HCT116 (cell line): ENCODE measurements around the gene LY6G6D. TPM values are rescaled to one million over a fixed set of nuclear protein-coding genes. Genes with fewer than 3 reads are reported as not detected.

ENCODE experiments used
- ATAC-seq: fragments of 200-7000 bp; cut with Tn5 transposase; 2 replicates; pipeline ENCODE4 v1.9.1; 2020; ENCODE audit warnings: mild to moderate bottlenecking, moderate library complexity
- BruUV-seq: library from RNA; stranded (reverse); fragments of 400-500 nt; replicated peaks from 2 replicates; lab custom pipeline; 2021; lab: Mats Ljungman, UMichigan
- CTCF ChIA-PET: fragments of 300-600 bp; sonication (Branson Sonifier 250); formaldehyde crosslinking; loops from one replicate; lab custom pipeline; 2021; ENCODE audit warnings: antibody characterized with exemption; lab: Charles Lee
- POLR2A ChIA-PET: fragments of 300-600, 350-600 bp; sonication (Branson Sonifier 250); formaldehyde crosslinking; loops from one replicate; lab custom pipeline; 2021; ENCODE audit warnings: antibody characterized with exemption; lab: Charles Lee
- RAD21 ChIA-PET, 2 experiments: fragments of 300-600 bp; sonication (Branson Sonifier 250); formaldehyde crosslinking; loops; one replicate each; lab custom pipeline; 2023; ENCODE audit warnings: low total read pairs in 2 of 2; ENCODE audit not compliant: uncharacterized antibody in 2 of 2, unreplicated experiment in 2 of 2, low non-redundant PET in 1 of 2; lab: Charles Lee
- DNase-seq: peaks from one replicate; pipeline ENCODE4 v3.0.0-alpha.2; 2010; ENCODE audit warnings: low read depth, low spot score
- H2AFZ ChIP-seq: fragments of 200-600 bp; shearing (Covaris generic), sonication (generic); 2 replicates; pipeline ENCODE4 v1.6.1; 2017; ENCODE audit warnings: low read depth, mixed run types, mixed read lengths, antibody characterized with exemption, low read length; ENCODE audit not compliant: poor library complexity, severe bottlenecking
- H3K27ac ChIP-seq: 2 replicates; pipeline ENCODE4 v1.5.1; 2012; ENCODE audit warnings: low read depth, low read length
- H3K27me3 ChIP-seq: fragments of 200-600 bp; sonication (generic); 2 replicates; pipeline ENCODE4 v1.6.1; 2016; ENCODE audit warnings: mixed run types, low read length, mixed read lengths; ENCODE audit not compliant: insufficient read depth
- H3K36me3 ChIP-seq, 2 experiments: fragments of 200-500 bp in 1 of 2; fragments of 200-600 bp in 1 of 2; sonication (Bioruptor generic) in 1 of 2; sonication (generic) in 1 of 2; 2 replicates each; pipeline versions ENCODE4 v1.5.1 to v1.6.1; 2014 to 2016; ENCODE audit warnings: low read length in 2 of 2, inconsistent platforms in 1 of 2, mixed read lengths in 1 of 2, mixed run types in 1 of 2; ENCODE audit not compliant: insufficient read depth in 2 of 2, control insufficient read depth in 1 of 2
- H3K4me1 ChIP-seq, 2 experiments: fragments of 200-600 bp in 1 of 2; sonication (generic) in 1 of 2; 2 replicates each; pipeline versions ENCODE4 v1.5.1 to v1.6.1; 2012 to 2017; ENCODE audit warnings: low read length in 2 of 2, inconsistent platforms in 1 of 2, mild to moderate bottlenecking in 1 of 2, mixed read lengths in 1 of 2, mixed run types in 1 of 2, moderate library complexity in 1 of 2; ENCODE audit not compliant: insufficient read depth in 2 of 2, control insufficient read depth in 1 of 2
- H3K4me2 ChIP-seq: fragments of 200-600 bp; sonication (generic); 2 replicates; pipeline ENCODE4 v1.6.1; 2017; ENCODE audit warnings: mixed run types, low read length, mixed read lengths
- H3K4me3 ChIP-seq, 2 experiments: fragments of 200-600 bp in 1 of 2; sonication (generic) in 1 of 2; replicated peaks in 1 of 2; 2 replicates each; pipeline ENCODE4 v1.5.1; 2011 to 2016; ENCODE audit warnings: low read length in 2 of 2, control low read depth in 1 of 2, low read depth in 1 of 2, mild to moderate bottlenecking in 1 of 2, mixed read lengths in 1 of 2, mixed run types in 1 of 2
- H3K79me2 ChIP-seq: fragments of 200-600 bp; sonication (generic); 2 replicates; pipeline ENCODE4 v1.6.1; 2017; ENCODE audit warnings: mild to moderate bottlenecking, mixed run types, low read length, moderate library complexity, mixed read lengths; ENCODE audit not compliant: insufficient read depth
- H3K9ac ChIP-seq: fragments of 200-600 bp; sonication (generic); 2 replicates; pipeline ENCODE4 v1.6.1; 2016; ENCODE audit warnings: low read length, mixed read lengths
- H3K9me2 ChIP-seq: fragments of 200-600 bp; sonication (generic), shearing (Covaris generic); 2 replicates; pipeline ENCODE4 v1.6.1; 2017; ENCODE audit warnings: mixed run types, mild to moderate bottlenecking, moderate library complexity; ENCODE audit not compliant: insufficient read depth
- H3K9me3 ChIP-seq, 2 experiments: fragments of 200-500 bp in 1 of 2; fragments of 200-600 bp in 1 of 2; sonication (Bioruptor generic) in 1 of 2; sonication (generic) in 1 of 2; 2 replicates each; pipeline ENCODE4 v1.6.1; 2014 to 2017; ENCODE audit warnings: low read length in 2 of 2, mixed read lengths in 2 of 2, inconsistent platforms in 1 of 2, low read depth in 1 of 2, mild to moderate bottlenecking in 1 of 2, mixed run types in 1 of 2, moderate library complexity in 1 of 2; ENCODE audit not compliant: control insufficient read depth in 1 of 2, insufficient read depth in 1 of 2
- H4K20me1 ChIP-seq: fragments of 200-600 bp; sonication (generic), shearing (Covaris generic); 2 replicates; pipeline ENCODE4 v1.6.1; 2017; ENCODE audit warnings: mixed run types, mild to moderate bottlenecking, moderate library complexity; ENCODE audit not compliant: insufficient read depth
- CTCF ChIP-seq, 3 experiments: fragments of 200-600 bp in 1 of 3; sonication (generic) in 1 of 3; IDR thresholded peaks in 2 of 3; conservative IDR thresholded peaks in 1 of 3; 2 replicates each; pipeline ENCODE4 v1.5.1; 2012 to 2017; ENCODE audit warnings: low read depth in 2 of 3, low read length in 2 of 3, antibody characterized with exemption in 1 of 3, borderline replicate concordance in 1 of 3, control low read depth in 1 of 3, mild to moderate bottlenecking in 1 of 3, mixed read lengths in 1 of 3, mixed run types in 1 of 3, moderate library complexity in 1 of 3; ENCODE audit not compliant: insufficient read depth in 1 of 3
- EZH2 ChIP-seq: fragments of 200-600 bp; sonication (generic); IDR thresholded peaks from 2 replicates; pipeline ENCODE4 v1.6.1; 2017; ENCODE audit warnings: antibody characterized with exemption, mixed run types
- EZH2phosphoT487 ChIP-seq: fragments of 200-600 bp; IDR thresholded peaks from 2 replicates; pipeline ENCODE4 v1.6.1; 2018; ENCODE audit warnings: antibody characterized with exemption, borderline replicate concordance
- FOSL1 ChIP-seq: IDR thresholded peaks from 2 replicates; pipeline ENCODE4 v1.6.1; 2012; ENCODE audit warnings: low read depth
- POLR2A ChIP-seq: IDR thresholded peaks from 2 replicates; pipeline ENCODE4 v1.7.0; 2011; ENCODE audit warnings: borderline replicate concordance; ENCODE audit not compliant: insufficient read depth, insufficient read length; ENCODE audit errors: extremely low read depth
- intact Hi-C: fragments of 100-400 bp; cut with micrococcal nuclease; formaldehyde crosslinking; loops from 2 replicates; pipeline ENCODE4 v1.10.0; 2022
- total RNA-seq: library from RNA; stranded (reverse); gene quantifications from one replicate; pipeline ENCODE4 v1.2.1, GENCODE V29; 2021; ENCODE audit not compliant: unreplicated experiment
- TF ChIP-seq, protein P1 (sequence below): IDR thresholded peaks from 2 replicates; pipeline ENCODE4 v1.6.1; 2012

The LY6G6D gene
- total RNA-seq, 1 experiment from 2014 or later = not detected

GRCh38 chr6:31749301-31750036, 34.3 kb downstream of the LY6G6D start:
- H4K20me1 ChIP-seq = no peaks in the 10 kb centered on the region
- CTCF ChIA-PET = no interaction called here
- no peaks in the 10 kb centered on the region for H3K9me2 ChIP-seq
- peaks cover 2 to 22% of the 10 kb centered on the region in 2 experiments; a peak in 3 of 4 replicates for H3K36me3 ChIP-seq
- H3K9me3 ChIP-seq = no peaks in the 10 kb centered on the region
- TF ChIP-seq EZH2 = no peak
- no peak for TF ChIP-seq EZH2phosphoT487
- TF ChIP-seq POLR2A = no peak
- TF ChIP-seq, all 23 proteins: peak for 0
- DNase-seq = no peak
- intact Hi-C loops = no loop called here
- no peak overlapping the region for H3K4me2 ChIP-seq
- H2AFZ ChIP-seq = no peak overlapping the region
- H3K27me3 ChIP-seq = no peaks in the 10 kb centered on the region
- H3K4me3 ChIP-seq = no peak overlapping the region
- H3K4me1 ChIP-seq = peaks cover 3 to 6% of the 10 kb centered on the region in 2 experiments; a peak in 2 of 4 replicates
- ATAC-seq = no peak
- POLR2A ChIA-PET = no interaction called here
- no TSS peak for BruUV-seq
- RAD21 ChIA-PET = no interaction called here
- no peaks in the 10 kb centered on the region for H3K79me2 ChIP-seq
- no peak overlapping the region for H3K9ac ChIP-seq
- no peak overlapping the region for H3K27ac ChIP-seq

- no peaks in the 10 kb centered on the region for H3K27me3 ChIP-seq
- ChIA-PET POLR2A (no interaction called here), CTCF (no interaction called here), RAD21 (no interaction called here)
- no peaks in the 10 kb centered on the region for H3K9me2 ChIP-seq
- H4K20me1 ChIP-seq = no peaks in the 10 kb centered on the region
- intact Hi-C loops = no loop called here
- peaks cover 3 to 6% of the 10 kb centered on the region in 2 experiments; a peak in 2 of 4 replicates for H3K4me1 ChIP-seq
- H3K4me3 ChIP-seq = no peak overlapping the region
- TSS peak; percentile 12 for BruUV-seq
- no peaks in the 10 kb centered on the region for H3K79me2 ChIP-seq
- H3K36me3 ChIP-seq = peaks cover 2 to 16% of the 10 kb centered on the region in 2 experiments; a peak in 3 of 4 replicates
- no peak overlapping the region for H3K4me2 ChIP-seq
- no peak overlapping the region for H3K27ac ChIP-seq
- H3K9ac ChIP-seq = no peak overlapping the region
- ATAC-seq (no peak), DNase-seq (no peak)
- no peaks in the 10 kb centered on the region for H3K9me3 ChIP-seq
- TF ChIP-seq POLR2A = no peak
- TF ChIP-seq FOSL1 = no peak
- TF ChIP-seq, protein P1, sequence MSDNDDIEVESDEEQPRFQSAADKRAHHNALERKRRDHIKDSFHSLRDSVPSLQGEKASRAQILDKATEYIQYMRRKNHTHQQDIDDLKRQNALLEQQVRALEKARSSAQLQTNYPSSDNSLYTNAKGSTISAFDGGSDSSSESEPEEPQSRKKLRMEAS = no peak
- TF ChIP-seq CTCF (IDR thresholded peaks at IDR 0.05 in 2 of 3, conservative IDR thresholded peaks at IDR 0.05 in 1 of 3; ENCODE audit: borderline replicate concordance in 1 of 3, insufficient read depth in 1 of 3, low read depth in 2 of 3, low read length in 2 of 3) = no peak
- TF ChIP-seq, all 23 proteins: peak for 0
- H2AFZ ChIP-seq = no peak overlapping the region
These were observed 35.4 kb downstream of the LY6G6D start for GRCh38 chr6:31750411-31751022.
